ACC112 (cell line): ENCODE data around the gene HAUS2.

ENCODE experiments used
- H2AFZ ChIP-seq: fragments of 200-600 bp; sonication (generic); one replicate; pipeline ENCODE4 v1.6.0; 2017; ENCODE audit warnings: antibody characterized with exemption, low read length; ENCODE audit not compliant: unreplicated experiment
- H3K27ac ChIP-seq: fragments of 200-600 bp; sonication (generic); 2 replicates; pipeline ENCODE4 v1.5.1; 2014; ENCODE audit warnings: low read depth, mild to moderate bottlenecking, antibody characterized with exemption, low read length, moderate library complexity
- H3K27me3 ChIP-seq: fragments of 200-600 bp; sonication (generic); 2 replicates; pipeline ENCODE4 v1.6.1; 2014; ENCODE audit warnings: mild to moderate bottlenecking, antibody characterized with exemption, low read length, moderate library complexity, mixed read lengths; ENCODE audit not compliant: insufficient read depth
- H3K36me3 ChIP-seq: fragments of 200-600 bp; sonication (generic); 2 replicates; pipeline ENCODE4 v1.6.1; 2016; ENCODE audit warnings: mild to moderate bottlenecking, antibody characterized with exemption, low read length, moderate library complexity, mixed read lengths; ENCODE audit not compliant: insufficient read depth
- H3K4me1 ChIP-seq: fragments of 200-600 bp; sonication (generic); one replicate; pipeline ENCODE4 v1.6.1; 2016; ENCODE audit warnings: low read length, mixed read lengths; ENCODE audit not compliant: insufficient read depth, unreplicated experiment, control insufficient read depth
- H3K4me3 ChIP-seq: fragments of 200-600 bp; sonication (generic); 2 replicates; pipeline ENCODE4 v1.5.1; 2014; ENCODE audit warnings: mild to moderate bottlenecking, low read depth, low read length
- H3K79me2 ChIP-seq: fragments of 200-600 bp; sonication (generic); one replicate; pipeline ENCODE4 v1.6.0; 2016; ENCODE audit warnings: low read length; ENCODE audit not compliant: control insufficient read depth, unreplicated experiment, insufficient read depth

Gene HAUS2

DNA sequence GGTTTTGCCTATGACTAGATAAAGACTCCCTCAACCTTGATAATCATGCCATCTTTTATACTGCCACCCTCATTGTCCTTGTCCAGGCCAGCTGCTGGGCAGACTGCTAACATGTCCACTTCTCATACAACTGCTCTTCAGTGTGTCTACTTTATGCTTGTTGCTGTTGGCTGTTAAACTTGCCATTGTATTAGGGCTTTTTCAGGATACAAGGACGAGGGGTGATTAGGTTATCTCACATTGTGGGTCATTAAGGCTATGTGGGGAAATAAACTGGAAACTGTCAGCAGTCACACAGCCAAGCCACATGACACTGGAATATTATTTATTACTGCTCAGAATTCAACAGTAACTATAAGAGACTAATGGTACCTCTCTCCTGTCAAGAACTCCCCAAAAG is 62.9 kb downstream of the HAUS2 start:
- Histone ChIP-seq H3K27ac (no peak overlapping the region), H3K36me3 (no peaks in the 10 kb centered on the region), H2AFZ (no peak overlapping the region), H3K27me3 (no peaks in the 10 kb centered on the region), H3K4me3 (no peak overlapping the region), H3K4me1 (no peaks in the 10 kb centered on the region), H3K79me2 (no peaks in the 10 kb centered on the region)

DNA sequence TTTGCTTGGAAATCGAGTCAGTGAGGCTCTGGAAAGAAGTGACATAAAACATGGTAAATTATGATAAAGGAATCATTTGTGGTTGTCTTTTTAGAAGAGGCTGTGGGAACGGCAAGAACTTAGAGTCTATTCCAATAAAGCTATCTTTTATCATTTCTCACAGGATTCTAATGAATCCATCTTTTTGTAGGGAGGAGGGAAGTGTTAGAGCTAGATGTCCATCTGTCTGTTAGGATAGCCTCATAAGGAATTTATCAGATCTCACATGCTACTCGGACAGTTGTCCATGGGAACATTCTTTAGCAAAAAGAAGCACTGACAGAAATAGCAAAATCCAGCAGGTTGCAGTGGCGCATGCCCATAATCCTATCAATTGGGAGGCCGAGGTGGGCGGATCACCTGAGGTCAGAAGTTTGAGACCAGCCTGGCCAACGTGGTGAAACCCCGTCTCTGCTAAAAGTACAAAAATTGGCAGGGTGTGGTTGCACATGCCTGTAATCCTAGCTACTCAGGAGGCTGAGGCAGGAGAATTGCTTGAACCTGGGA is 63.8 kb downstream of the HAUS2 start:
- H2AFZ ChIP-seq, result no peak overlapping the region
- no peaks in the 10 kb centered on the region for H3K4me1 ChIP-seq
- H3K27ac ChIP-seq, result no peak overlapping the region
- no peaks in the 10 kb centered on the region for H3K27me3 ChIP-seq
- no peak overlapping the region for H3K4me3 ChIP-seq
- no peaks in the 10 kb centered on the region for H3K79me2 ChIP-seq
- H3K36me3 ChIP-seq, result no peaks in the 10 kb centered on the region

DNA sequence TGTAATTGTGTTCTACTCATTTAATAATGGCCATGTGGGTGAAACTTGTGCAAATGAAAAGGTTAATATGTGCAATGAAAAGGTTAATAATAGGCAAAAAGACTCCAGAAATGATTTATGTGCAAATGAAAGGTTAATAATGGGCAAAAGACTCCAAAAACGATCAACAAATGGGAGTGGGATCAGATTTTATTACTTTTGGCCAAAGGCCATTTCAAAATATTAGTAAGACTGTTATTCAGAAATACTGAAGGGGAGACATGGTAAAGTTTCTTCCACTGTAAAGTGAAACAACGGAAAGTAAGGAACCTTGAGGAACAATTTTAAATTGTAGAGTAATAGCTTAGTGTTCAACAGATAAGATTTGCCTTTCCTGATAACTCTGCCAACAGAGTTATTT is 67.5 kb downstream of the HAUS2 start:
- H3K27ac ChIP-seq, result no peak overlapping the region
- no peak overlapping the region for H3K4me3 ChIP-seq
- no peaks in the 10 kb centered on the region for H3K79me2 ChIP-seq
- H3K27me3 ChIP-seq, result no peaks in the 10 kb centered on the region
- no peaks in the 10 kb centered on the region for H3K4me1 ChIP-seq
- H2AFZ ChIP-seq, result no peak overlapping the region
- H3K36me3 ChIP-seq, result no peaks in the 10 kb centered on the region
